ENCODE measurements around the gene TAF4B.
A peak's percentile ranks its signal among the peaks of the same experiment; 100 is the strongest.

TAF4B gene

DNA sequence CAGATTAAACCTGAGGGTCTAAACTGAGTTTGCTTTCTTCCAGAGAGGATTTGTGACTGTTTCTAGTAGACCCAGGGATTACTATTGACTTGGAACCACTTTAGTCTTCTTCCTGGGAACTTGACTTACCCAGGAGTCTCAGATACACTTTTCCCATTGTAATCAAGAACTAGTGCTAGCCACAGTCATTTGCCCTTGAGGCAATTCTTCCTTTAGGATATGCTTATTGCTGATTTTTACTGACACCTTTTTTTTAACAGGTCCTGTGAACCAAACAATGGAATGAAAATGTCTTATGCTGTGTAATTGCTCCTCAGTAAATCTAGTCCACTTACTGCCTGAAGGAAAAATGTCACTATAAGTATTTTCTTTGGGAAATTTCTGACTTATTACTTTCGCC lies 78.3 kb downstream of the TAF4B start:
- no peak for DNase-seq (ENCODE audit: low spot score)

DNA sequence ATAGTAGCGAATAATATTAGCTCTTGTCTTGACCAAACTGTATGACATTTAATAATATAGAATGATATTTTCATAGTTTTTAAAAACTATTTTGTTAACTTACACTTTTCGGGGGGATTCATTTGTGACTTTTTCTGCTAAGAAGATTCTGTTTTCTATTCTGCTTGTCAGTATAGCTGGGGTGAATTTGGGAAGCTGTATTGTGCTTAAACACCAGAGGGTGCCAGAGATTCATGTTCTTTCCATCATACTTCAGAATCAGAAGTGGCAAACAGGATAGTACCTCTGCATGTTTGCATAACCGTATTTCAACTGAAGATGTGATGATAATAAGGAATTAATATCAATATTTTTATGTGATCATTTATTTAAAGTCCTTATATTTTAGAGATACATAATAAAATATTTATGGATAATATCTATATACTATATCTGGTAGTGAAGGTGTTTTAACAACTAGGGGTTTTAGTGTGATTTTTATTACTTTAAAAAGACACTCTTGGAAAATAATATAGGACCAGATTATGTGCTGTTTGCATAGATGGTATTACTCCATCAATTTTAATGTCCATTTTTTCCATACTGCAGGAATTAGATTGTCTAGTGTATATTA lies 81.0 kb downstream of the TAF4B start:
- DNase-seq (ENCODE audit: low spot score), result peak; percentile 35

DNA sequence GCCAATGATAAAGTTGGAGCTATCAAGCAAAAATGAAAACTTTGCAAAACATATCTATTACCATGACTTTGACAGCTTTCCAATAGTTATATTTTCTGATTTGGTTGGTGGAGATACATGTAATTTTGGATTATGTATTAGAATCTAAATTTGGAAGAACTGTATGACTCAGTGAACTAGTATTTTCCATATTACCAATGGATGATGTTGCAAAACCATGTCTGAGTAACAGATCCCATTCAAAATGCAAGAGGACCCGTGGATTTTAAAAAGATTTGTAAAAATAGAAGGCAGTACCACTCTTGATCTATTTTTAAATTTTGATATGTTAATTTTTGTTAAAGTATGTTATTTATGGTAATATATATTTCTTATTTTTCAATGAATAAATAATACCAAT lies 83.0 kb downstream of the TAF4B start:
- DNase-seq (ENCODE audit: low spot score), result no peak

DNA sequence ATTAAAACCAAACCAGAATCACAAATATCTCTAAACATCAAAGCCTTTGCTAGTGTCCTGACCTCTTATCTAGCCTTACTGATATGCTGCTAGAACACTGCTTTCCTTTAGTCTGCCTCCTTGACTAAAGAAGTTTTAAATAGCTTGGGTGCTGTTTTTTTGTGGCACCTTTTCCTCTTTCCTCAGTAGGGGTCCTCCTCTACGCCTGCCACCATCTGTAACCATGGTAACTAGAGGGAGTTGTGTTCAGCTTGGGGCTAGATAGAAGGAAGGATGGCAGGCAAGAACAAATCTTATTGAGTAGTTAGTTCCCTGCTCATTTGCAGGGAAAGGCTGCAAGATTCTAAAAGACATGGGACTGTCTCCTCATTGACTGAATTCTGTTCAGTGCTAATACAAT lies 86.0 kb downstream of the TAF4B start:
- DNase-seq (ENCODE audit: low spot score), result no peak

DNA sequence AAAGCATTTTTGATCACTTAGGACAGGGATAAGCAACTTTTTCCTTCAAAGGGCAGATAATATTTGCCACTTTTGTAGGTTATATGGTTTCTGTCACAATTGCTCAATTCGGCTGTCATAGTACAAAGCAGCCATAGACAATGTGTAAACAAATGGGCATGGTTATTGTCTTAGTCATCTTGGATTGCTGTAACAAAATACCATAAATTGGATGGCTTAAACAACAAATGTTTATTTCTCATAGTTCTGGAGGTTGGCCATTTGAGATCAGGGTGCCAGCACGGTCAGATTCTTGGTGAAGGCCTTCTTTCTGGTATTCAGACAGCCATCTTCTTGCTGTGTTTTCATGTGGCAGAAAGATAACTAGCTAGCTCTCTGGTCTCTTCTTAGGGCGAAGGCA lies 91.2 kb downstream of the TAF4B start:
- no peak for DNase-seq (ENCODE audit: low spot score)

DNA sequence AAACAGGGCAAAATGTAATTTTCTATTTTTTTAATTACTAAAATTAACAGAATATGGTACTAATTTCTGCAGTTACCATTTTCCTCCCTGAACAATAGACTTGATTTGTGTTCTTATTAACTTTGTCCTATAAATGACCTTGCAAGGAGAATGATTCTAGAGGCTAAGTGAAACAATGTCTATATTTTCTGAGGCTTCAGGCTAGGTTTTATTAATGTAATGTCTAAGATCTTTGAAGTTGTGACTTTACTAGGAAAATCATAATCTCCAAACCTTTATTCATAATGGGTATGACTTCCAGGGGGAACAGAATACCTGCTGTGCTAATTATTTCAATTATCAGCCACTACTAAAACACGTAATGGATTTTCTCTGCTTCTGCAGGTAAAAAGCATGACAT lies 94.4 kb downstream of the TAF4B start:
- no peak for DNase-seq (ENCODE audit: low spot score)

DNA sequence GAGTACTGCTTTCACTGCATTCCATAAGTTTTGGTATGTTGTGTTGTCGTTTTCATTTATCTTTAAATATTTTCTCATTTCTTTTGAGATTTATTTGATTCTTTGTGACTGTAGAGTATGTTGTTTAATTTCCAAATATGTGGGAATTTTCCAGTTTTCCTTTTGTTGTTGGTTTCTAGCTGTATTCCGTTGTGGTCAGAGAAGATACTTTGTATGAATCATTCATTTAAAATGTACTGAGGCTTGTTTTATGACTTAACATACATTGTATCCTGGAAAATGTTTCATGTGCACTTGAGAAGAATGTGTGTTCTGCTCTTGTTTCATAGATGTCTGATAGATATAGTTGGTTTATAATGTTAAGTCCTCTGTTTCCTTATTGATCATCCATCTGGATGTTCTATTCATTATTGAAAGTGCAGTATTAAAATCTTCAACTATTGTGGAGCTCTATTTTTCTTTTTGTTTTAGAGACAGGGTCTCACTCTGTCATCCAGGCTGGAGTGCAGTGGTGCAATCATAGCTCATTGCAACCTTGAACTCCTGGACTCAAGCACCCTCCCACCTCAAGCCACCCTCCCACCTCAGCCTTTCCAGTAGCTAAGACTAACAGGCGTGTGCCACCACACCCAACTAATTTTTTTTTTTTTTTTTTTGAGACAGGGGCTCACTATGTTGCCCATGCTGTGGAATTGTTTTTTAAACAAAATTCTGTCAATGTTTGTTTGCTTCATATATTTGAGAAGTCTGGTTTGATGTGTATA lies 96.8 kb downstream of the TAF4B start:
- DNase-seq (ENCODE audit: low spot score), result no peak

DNA sequence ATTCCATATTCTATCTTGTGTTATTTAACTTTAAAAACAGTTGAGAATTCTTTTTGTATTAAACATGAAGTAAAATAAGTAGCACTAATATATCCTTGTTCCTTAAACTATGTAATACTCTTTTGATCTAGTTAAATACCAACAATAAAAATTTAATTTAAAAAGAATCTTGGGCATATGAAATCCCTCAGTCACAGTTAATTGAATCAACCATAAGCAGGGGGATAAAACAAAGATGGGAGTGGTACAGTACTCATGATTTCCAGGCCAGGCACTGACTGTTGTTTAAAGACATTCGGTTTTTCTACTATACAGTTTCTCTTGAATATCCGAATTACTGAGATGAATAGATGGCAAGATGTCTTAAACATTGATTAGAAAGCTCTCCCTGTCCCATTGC lies 99.5 kb downstream of the TAF4B start:
- no peak for DNase-seq (ENCODE audit: low spot score)

DNA sequence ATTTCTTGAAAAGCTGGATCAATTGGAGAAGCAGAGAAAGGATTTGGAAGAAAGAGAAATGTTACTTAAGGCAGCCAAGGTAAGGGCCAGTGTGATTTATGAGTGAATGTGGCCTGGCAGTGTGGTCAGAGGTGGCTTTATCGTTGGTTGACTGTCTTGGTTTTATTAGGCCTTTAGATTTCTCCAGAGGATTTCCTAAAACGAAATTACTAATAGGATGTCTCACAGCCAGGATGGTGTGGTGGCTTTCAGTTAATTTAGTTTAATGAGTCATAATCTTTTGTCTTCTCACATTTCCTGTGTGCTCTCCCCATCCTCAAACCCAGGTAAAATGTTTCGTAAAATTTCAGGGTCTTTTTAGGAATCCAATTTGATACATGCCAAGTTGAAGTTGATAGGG lies 100.8 kb downstream of the TAF4B start:
- no peak for DNase-seq (ENCODE audit: low spot score)

DNA sequence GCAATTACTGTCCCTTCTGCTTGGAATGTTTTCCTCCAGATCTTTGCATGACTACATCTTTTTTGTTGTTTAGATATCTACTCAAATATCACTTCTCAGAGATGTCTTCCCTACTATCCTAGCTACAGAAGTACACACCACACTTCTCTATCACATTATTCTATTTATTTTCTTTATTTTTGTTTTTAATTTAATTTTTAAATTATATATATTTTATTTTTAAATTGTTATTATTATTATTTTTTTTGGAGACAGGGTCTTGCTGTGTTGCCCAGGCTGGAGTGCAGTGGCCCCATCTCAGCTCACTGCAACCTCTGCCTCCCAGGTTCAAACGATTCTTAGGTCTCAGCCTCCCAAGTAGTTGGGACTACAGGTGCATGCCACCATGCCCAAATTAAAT lies 106.7 kb downstream of the TAF4B start:
- DNase-seq (ENCODE audit: low spot score), result no peak

DNA sequence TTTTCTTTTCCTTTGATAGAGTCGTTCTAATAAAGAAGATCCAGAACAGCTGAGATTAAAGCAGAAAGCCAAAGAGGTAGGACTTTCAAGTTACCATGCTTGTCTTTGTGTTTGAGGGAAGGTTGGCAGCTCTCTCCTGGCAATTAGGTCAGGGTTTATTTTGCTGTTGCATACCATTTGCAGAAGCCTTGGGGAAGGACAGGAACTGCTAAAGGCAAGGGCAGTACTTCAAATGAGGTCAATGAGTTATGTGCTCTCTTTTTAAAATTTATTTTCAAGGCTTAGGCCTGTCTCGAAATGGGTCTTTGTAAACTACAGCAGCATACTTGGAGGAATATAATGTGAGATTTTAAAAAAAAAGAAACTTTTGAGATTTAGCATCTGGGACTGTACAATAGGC lies 108.9 kb downstream of the TAF4B start:
- no peak for DNase-seq (ENCODE audit: low spot score)

DNA sequence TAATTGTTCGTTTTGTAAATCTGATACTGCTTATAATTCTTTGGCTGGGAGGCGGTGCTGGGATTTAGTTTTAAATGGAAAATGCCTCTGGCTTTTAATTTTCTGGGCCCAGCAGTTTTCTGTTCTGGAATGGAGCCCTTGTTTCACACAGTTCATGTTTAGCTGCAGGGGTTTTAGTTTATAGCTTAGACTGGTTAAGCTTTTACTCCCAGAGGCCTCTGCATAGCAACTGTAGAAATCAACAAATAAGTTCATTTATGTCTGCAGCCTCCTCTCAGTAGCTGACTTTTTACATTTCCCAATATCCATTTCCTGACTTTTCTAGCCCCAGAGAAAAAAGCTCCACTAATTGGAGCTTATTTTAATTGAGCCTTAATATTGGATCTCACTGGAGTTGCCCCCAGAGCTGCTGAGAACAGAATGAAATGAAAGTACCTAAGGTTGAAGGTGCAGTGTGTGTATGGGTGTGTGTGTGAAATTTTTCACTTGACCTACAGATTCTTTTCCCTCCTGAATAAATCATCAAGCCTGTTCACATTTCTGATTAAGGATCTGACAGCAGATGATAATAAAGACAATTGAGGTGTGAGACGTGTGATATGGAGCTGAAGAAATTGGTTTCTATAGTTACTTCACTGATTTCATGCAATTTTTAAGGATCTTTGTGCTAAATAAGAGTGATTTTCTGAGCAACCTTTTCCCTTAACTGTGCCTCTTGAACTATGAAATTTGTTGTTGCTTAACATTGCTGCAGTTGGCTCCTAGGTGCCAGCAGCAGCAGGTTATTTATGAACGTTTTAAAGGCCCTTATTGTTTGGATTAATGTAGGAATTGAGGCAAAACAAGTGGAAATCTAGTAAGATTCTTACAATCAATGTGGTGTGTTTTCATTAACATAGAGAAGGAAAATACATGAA lies 109.6 kb downstream of the TAF4B start:
- no peak for DNase-seq (ENCODE audit: low spot score)

DNA sequence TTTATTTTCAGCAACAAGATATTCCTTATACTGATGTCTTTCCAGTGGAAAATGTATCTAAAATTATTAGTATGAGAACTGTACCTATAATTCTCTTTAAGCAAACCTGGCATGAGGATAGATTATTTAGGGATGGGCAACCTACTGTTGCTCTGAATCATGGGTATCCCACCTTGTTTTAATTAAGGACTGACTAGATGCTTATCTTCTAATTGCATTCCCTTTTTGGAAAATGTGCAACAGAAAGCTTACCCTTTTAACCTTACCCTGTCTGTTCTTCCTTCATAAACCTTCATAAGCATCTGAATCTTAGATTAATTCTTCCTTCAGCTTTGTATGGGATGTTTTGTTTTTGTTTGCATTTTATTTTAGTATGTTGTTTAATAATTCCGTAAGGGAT lies 110.3 kb downstream of the TAF4B start:
- no peak for DNase-seq (ENCODE audit: low spot score)

DNA sequence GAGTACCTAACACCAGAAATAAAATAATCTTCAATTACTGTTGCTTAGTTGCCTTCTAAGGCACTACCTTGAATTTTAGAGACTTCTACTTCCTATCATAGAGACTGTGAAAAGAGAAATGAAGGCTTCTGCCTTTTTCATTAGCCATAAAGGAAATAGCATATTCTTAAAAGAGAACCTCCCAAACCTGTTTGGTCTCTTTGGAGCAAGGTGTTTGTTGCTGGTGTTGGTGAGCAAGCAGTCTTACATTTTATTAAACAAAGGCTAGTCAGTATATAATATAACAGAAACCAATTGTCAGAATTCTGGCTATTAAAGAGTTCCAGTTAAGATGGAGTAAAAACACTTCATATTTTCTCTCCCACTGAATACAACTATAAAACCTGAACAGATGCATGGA lies 116.4 kb downstream of the TAF4B start:
- no peak for DNase-seq (ENCODE audit: low spot score)

DNA sequence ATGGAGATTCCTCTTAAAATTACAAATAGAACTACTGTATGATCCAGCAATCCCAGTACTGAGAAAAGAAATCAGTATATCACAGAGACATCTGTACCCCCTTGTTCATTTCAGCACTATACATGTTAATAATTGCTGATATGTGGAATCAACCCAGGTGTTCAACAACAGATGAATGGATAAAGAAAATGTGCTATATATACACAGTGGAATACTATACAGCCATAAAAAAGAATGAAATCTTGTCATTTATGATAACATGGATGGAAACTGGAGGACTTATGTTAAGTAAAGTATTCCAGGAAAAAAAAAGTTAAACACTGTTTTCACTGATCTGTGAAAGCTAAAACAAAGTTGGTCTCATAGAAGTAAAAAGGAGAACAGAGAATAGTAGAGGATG lies 124.7 kb downstream of the TAF4B start:
- no peak for DNase-seq (ENCODE audit: low spot score)

DNA sequence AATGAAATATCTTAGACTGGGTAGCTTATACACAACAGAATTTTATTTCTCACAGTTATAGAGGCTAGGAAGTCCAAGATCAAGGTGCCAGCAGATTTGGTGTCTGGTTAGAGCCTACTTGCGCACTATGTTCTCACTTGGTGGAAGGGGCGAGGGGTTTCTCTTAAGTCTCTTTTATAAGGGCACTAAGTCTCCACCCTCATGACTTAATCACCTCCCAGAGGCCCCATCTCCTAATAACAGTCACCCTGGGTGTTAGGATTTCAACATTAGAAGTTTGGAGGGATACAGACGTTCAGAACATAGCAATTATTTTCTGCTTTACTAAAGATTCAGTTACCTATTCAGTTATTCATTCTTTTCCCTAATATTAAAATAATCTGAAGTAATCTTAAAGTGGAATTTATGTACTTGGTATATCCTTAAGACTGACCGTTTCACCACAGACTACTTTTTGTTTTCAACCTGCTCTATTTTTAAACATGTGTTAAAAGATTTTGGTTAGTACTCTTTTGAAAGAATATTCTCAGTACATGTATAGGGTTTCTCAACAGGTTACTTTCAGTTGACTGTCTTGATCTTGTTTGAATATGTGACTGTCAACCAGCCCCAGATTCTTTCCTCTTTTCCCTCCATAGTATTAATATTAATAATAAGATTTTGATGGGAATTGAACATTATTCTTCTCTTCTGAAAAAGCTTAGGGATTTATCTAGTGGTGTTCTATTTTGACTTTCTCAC lies 130.0 kb downstream of the TAF4B start:
- DNase-seq (ENCODE audit: low spot score), result no peak

DNA sequence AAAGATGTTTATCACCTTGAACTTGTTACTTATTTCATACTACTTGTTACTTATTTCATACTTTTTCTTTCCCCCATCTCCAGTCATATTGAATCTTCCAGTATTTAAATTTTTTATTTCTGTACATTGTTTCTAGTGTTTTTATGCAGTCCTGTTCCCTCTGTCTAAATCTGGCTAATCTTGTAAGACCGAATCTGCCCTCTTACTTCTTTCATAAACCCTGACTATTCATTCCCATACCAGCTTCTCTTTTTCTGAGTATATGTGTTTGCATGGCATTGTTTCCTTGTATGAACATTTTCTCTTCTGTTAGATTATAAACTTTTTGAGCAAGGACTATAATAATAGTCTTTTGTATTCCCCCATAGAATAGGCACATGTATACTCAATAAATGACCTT lies 131.7 kb downstream of the TAF4B start:
- no peak for DNase-seq (ENCODE audit: low spot score)

DNA sequence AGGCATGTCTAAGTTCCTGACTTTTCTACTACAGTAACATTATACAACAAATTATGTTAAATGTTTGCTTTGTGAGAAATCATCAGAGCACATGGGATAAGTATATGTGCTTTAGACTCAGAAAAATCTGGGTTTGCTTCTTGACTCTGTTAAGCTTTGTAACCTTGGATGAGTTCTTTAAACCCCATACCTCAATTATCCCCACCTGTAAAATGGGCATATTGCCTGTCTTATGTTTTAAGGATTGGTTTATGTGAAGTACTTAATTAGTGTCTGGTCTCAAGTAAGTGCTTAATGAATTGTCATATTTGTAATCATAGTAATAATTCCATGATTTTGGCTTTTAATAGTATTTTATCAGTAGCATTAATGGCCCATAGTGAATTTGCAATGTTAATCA lies 135.8 kb downstream of the TAF4B start:
- no peak for DNase-seq (ENCODE audit: low spot score)

DNA sequence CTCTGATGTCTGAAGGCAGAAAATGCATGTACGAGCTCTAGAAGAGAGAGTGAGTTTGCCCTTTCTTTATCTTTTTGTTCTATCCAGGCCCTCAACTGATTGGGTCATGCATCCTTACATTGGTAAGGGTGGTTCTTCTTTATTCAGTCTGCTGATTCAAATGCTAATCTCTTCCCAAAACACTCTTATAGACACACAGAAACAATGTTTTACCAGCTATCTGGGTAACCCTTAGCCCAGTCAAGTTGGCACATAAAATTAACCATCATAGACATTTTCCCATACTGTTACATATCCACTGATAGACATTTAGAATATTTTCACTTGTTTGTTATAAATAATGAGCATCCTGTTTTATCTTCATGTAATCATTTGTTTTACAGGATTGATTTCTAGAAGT lies 141.2 kb downstream of the TAF4B start:
- no peak for DNase-seq (ENCODE audit: low spot score)

DNA sequence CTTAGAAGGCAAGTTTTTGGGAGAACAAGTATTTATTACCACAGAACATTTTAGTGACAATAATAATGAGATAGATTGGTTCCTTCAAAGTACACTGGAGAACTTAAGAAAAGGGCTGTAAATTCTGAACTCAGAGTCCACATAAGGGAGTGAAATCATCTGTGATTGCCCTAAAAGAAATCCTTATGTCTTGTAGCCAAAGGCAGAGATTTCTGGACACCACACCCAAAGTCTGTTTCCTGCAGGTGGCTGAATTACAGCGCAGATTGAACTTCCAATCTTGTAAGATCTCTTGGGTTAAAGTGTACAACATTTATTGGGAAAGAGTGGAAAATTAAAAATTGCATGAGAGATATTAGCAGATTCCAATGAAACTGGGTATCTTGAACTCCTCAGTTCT lies 143.8 kb downstream of the TAF4B start:
- DNase-seq (ENCODE audit: low spot score), result no peak

DNA sequence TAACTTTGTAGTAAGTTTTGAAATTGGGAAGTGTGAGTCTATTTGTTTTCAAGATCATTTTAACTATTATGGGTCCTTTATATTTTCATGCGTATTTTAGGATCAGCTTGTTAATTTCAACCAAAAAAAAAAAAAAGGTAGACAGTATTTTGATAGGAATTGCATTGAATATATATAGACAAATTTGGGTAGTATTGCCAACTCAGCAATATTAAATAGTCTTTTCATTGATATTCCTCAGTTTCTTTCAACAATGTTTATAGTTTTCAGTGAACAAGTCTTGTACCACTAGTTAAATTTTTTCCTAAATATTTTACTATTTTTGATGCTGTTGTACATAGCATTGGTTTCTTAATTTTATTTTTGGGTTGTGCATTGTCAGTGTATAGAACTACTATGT lies 149.9 kb downstream of the TAF4B start:
- no peak for DNase-seq (ENCODE audit: low spot score)

DNA sequence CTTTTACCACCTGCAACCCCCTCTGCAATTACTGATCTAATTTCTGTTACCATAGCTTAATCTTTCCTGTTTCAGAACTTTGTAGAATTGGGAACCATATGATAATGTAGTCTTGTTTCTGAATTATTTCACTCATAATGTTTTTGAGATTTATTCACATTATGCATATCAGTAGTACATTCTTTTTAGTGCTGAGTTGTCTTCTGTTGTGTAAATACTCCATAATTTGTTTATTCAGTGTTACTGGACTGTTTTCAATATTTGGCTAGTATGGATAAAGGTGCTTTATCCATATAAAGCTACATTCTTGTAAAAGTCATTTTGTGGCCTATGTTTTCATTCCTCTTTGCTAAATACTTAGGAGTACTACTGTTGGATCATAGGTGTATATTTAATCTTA lies 152.5 kb downstream of the TAF4B start:
- no peak for DNase-seq (ENCODE audit: low spot score)
